B cell (primary cell): ENCODE data around the gene ADCY2. TPM values are rescaled to one million over a fixed set of nuclear protein-coding genes. Genes with fewer than 3 reads are reported as not detected.

ENCODE experiments used
- ATAC-seq: fragments of 200-7000 bp; cut with Tn5 transposase; one replicate; pipeline ENCODE4 v1.10.0; 2021; ENCODE audit warnings: low read depth, mild to moderate bottlenecking, moderate number of reproducible peaks, moderate library complexity
- CTCF ChIA-PET: fragments of 350-600 bp; sonication (Branson Sonifier 250); formaldehyde crosslinking; loops from one replicate; lab custom pipeline; 2021; ENCODE audit warnings: antibody characterized with exemption, inconsistent platforms; lab: Charles Lee
- POLR2A ChIA-PET: fragments of 350-600 bp; sonication (Branson Sonifier 250); formaldehyde crosslinking; loops from one replicate; lab custom pipeline; 2021; ENCODE audit warnings: antibody characterized with exemption; lab: Charles Lee
- DNase-seq: peaks from one replicate; pipeline ENCODE4 v3.0.0; 2013
- H2AFZ ChIP-seq: 2 replicates; pipeline ENCODE4 v1.6.1; 2012; ENCODE audit warnings: mild to moderate bottlenecking, low read depth, low read length; ENCODE audit not compliant: insufficient read depth, poor library complexity, severe bottlenecking
- H3K27ac ChIP-seq, 2 donors: 1 replicate in 1 of 2; 2 replicates in 1 of 2; pipeline ENCODE4 v1.5.1; 2012 to 2013; ENCODE audit warnings: low read length in 2 of 2, mild to moderate bottlenecking in 2 of 2, moderate library complexity in 1 of 2
- H3K27me3 ChIP-seq, 4 experiments: fragments of 200-600 bp in 1 of 4; sonication (generic) in 1 of 4; replicated peaks in 1 of 4; 1 replicate in 2 of 4; 2 replicates in 2 of 4; pipeline versions ENCODE4 v1.6.1 to v1.7.0; 2013 to 2016; ENCODE audit warnings: low read length in 3 of 4, mild to moderate bottlenecking in 2 of 4, mixed read lengths in 1 of 4, moderate library complexity in 1 of 4; ENCODE audit not compliant: insufficient read depth in 4 of 4, control insufficient read depth in 3 of 4; ENCODE audit errors: control extremely low read depth in 1 of 4
- H3K36me3 ChIP-seq, 2 experiments: replicated peaks in 1 of 2; 1 replicate in 1 of 2; 2 replicates in 1 of 2; pipeline versions ENCODE4 v1.6.1 to v1.7.1; 2013; ENCODE audit warnings: low read length in 1 of 2; ENCODE audit not compliant: insufficient read depth in 2 of 2, control insufficient read depth in 1 of 2; ENCODE audit errors: control extremely low read depth in 1 of 2, extremely low read depth in 1 of 2
- H3K4me1 ChIP-seq, 2 donors: fragments of 200-600 bp in 1 of 2; sonication (generic) in 1 of 2; 1 replicate in 1 of 2; 2 replicates in 1 of 2; pipeline versions ENCODE4 v1.5.1 to v1.6.1; 2013 to 2017; ENCODE audit warnings: low read length in 2 of 2; ENCODE audit not compliant: control insufficient read depth in 2 of 2, insufficient read depth in 2 of 2
- H3K4me2 ChIP-seq: replicated peaks from 2 replicates; pipeline ENCODE3; 2012; ENCODE audit warnings: mild to moderate bottlenecking, low read depth, low read length; ENCODE audit not compliant: poor library complexity, severe bottlenecking
- H3K4me3 ChIP-seq, 5 experiments: fragments of 200-600 bp in 1 of 5; sonication (generic) in 1 of 5; 1 replicate in 3 of 5; 2 replicates in 2 of 5; pipeline versions ENCODE4 v1.5.1 to v1.7.0; 2011 to 2016; ENCODE audit warnings: low read length in 4 of 5, mild to moderate bottlenecking in 4 of 5, low read depth in 2 of 5, control low read depth in 1 of 5, moderate library complexity in 1 of 5; ENCODE audit not compliant: insufficient read depth in 1 of 5; ENCODE audit errors: control extremely low read depth in 1 of 5, extremely low read depth in 1 of 5
- H3K79me2 ChIP-seq: fragments of 200-600 bp; sonication (generic); one replicate; pipeline ENCODE4 v1.6.0; 2016; ENCODE audit warnings: low read length; ENCODE audit not compliant: control insufficient read depth, insufficient read depth
- H3K9ac ChIP-seq: fragments of 200-600 bp; sonication (generic); 2 replicates; pipeline ENCODE4 v1.6.1; 2017; ENCODE audit warnings: mild to moderate bottlenecking, low read length, moderate library complexity
- H3K9me3 ChIP-seq, 3 donors: one replicate each; pipeline versions ENCODE4 v1.6.1 to v1.7.1; 2013; ENCODE audit warnings: low read length in 2 of 3; ENCODE audit not compliant: control insufficient read depth in 2 of 3, insufficient read depth in 1 of 3; ENCODE audit errors: control extremely low read depth in 1 of 3
- H4K20me1 ChIP-seq: 2 replicates; pipeline ENCODE4 v1.6.0; 2012; ENCODE audit warnings: mild to moderate bottlenecking, low read length; ENCODE audit not compliant: insufficient read depth, control insufficient read depth, poor library complexity, severe bottlenecking
- H3K27ac Mint-ChIP-seq: one replicate; pipeline ENCODE4 v1.8.0; 2021; ENCODE audit warnings: mixed read lengths
- H3K27me3 Mint-ChIP-seq: one replicate; pipeline ENCODE4 v1.8.0; 2021; ENCODE audit warnings: mixed read lengths
- H3K4me1 Mint-ChIP-seq: one replicate; pipeline ENCODE4 v1.8.0; 2021; ENCODE audit warnings: mixed read lengths
- H3K4me3 Mint-ChIP-seq: one replicate; pipeline ENCODE4 v1.8.0; 2021; ENCODE audit warnings: mixed read lengths
- H3K9me3 Mint-ChIP-seq: one replicate; pipeline ENCODE4 v1.8.0; 2022; ENCODE audit warnings: mixed read lengths; ENCODE audit not compliant: insufficient read depth
- EZH2 ChIP-seq: IDR thresholded peaks from 2 replicates; pipeline ENCODE4 v1.6.1; 2012; ENCODE audit warnings: borderline replicate concordance, low read depth, mild to moderate bottlenecking, moderate library complexity, low read length; ENCODE audit not compliant: insufficient read depth, poor library complexity, severe bottlenecking
- WGBS: methylation state at CpG from one replicate; pipeline ENCODE4 v1.1.5; 2013; ENCODE audit warnings: missing lambda C conversion rate; ENCODE audit not compliant: insufficient coverage; 5-methylcytosine and 5-hydroxymethylcytosine counted together
- intact Hi-C: fragments of 100-400 bp; cut with micrococcal nuclease; formaldehyde crosslinking; loops from one replicate; pipeline ENCODE4 v1.10.0; 2022
- polyA plus RNA-seq: library from polyadenylated mRNA; depleted of rRNA; stranded (reverse); fragments of >200 nt; gene quantifications from 2 replicates; pipeline ENCODE4 v1.2.3, GENCODE V29; 2012
- total RNA-seq, 2 donors: library from RNA; stranded (reverse); fragments of 120-200 nt in 1 of 2; gene quantifications; 1 replicate in 1 of 2; 2 replicates in 1 of 2; pipeline versions ENCODE4 v1.2.3 to v1.2.4, GENCODE V29; 2013 to 2022
- TF ChIP-seq, protein P1 (sequence below): fragments of 200-600 bp; IDR thresholded peaks from one replicate; pipeline ENCODE4 v1.8.0; 2022; ENCODE audit warnings: antibody characterized with exemption, mild to moderate bottlenecking

The ADCY2 gene
- total and polyA plus RNA-seq, 2 donors (not counting 1 experiment from before 2014, with no cell fraction given), result not detected

DNA sequence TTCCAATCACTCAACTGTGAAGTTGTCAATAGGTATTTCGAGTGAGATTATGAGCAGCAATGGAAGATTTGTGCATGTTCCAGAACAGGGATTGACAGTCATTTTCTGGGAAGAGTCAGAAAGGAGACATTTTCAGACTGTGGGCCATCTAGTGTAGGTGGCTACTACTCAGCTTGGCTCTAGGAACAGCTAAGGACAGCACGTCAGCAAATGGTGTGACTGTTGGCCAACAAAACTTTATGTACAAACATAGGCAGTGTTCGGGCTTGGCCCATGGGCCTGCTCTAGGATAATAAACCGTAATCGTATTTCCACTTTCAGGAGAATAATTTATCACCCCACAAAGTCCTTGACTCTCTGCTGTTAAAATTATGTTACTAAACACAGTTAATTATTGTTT, 143.6 kb downstream of the ADCY2 start:
- H3K4me1 Mint-ChIP-seq, result no peaks in the 10 kb centered on the region
- no peaks in the 10 kb centered on the region for H4K20me1 ChIP-seq
- H3K27ac ChIP-seq, result no peak overlapping the region
- H3K27me3 Mint-ChIP-seq, result no peaks in the 10 kb centered on the region
- H3K79me2 ChIP-seq, result no peaks in the 10 kb centered on the region
- 73% methylated on average over 3 of the region's 5 CpGs for WGBS
- TF ChIP-seq EZH2, result no peak
- TF ChIP-seq, protein P1, sequence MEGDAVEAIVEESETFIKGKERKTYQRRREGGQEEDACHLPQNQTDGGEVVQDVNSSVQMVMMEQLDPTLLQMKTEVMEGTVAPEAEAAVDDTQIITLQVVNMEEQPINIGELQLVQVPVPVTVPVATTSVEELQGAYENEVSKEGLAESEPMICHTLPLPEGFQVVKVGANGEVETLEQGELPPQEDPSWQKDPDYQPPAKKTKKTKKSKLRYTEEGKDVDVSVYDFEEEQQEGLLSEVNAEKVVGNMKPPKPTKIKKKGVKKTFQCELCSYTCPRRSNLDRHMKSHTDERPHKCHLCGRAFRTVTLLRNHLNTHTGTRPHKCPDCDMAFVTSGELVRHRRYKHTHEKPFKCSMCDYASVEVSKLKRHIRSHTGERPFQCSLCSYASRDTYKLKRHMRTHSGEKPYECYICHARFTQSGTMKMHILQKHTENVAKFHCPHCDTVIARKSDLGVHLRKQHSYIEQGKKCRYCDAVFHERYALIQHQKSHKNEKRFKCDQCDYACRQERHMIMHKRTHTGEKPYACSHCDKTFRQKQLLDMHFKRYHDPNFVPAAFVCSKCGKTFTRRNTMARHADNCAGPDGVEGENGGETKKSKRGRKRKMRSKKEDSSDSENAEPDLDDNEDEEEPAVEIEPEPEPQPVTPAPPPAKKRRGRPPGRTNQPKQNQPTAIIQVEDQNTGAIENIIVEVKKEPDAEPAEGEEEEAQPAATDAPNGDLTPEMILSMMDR, result no peak
- no peaks in the 10 kb centered on the region for H3K36me3 ChIP-seq
- intact Hi-C loops, result no loop called here
- ChIA-PET CTCF (no interaction called here), POLR2A (no interaction called here)
- H3K4me3 Mint-ChIP-seq, result no peak overlapping the region
- no peak overlapping the region for H3K27ac Mint-ChIP-seq
- no peaks in the 10 kb centered on the region for H3K9me3 Mint-ChIP-seq
- no peaks in the 10 kb centered on the region for H3K27me3 ChIP-seq
- H3K9me3 ChIP-seq, result peaks cover 0 to 4% (median 0%) of the 10 kb centered on the region in 3 donors
- DNase-seq (no peak), ATAC-seq (no peak)
- H3K4me3 ChIP-seq, result no peak overlapping the region
- H3K4me1 ChIP-seq, result no peaks in the 10 kb centered on the region
- no peak overlapping the region for H3K4me2 ChIP-seq
- no peak overlapping the region for H3K9ac ChIP-seq
- H2AFZ ChIP-seq, result no peak overlapping the region

DNA sequence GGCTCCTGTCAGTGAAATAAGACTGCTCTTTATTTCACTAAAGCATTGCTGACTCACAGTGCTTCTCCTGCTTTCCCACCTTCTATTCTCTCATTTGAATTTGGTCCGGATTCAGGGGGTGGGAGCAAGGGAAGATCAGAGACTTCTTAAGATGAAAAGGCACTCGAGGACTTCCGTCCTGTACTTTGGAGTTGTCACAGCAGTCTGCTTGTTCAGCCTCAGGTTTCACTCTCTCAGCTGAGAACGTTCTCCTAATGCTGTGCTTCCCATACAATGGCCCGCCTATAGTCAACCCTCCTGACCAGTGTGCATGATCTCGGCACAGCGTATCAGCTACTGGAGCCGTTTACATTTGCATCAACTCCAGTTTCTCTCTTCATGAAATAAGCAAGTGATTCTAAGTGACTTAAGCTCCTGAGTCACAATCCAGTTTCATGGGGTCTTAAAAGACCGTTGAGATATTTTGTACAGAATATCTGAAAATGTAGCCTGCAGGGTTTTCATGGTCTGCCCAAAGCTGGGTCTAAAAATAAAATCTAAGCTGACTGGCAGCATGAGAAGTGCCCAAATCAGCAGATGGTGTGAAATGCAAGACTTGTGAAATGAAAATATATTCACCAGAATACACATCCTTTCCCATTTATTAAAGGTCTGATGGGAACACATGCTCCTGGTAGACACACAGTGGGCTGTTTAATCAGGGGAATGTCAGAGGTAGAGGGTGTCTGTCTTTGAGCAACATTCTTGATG, 145.0 kb downstream of the ADCY2 start:
- no peak for ATAC-seq
- Mint-ChIP-seq H3K4me1 (no peaks in the 10 kb centered on the region), H3K4me3 (no peak overlapping the region), H3K27ac (no peak overlapping the region), H3K9me3 (no peaks in the 10 kb centered on the region), H3K27me3 (no peaks in the 10 kb centered on the region)
- H3K9ac ChIP-seq, result no peak overlapping the region
- intact Hi-C loops, result no loop called here
- ChIA-PET CTCF (no interaction called here), POLR2A (no interaction called here)
- H4K20me1 ChIP-seq, result no peaks in the 10 kb centered on the region
- H2AFZ ChIP-seq, result no peak overlapping the region
- H3K27me3 ChIP-seq, result no peaks in the 10 kb centered on the region
- no peak overlapping the region for H3K4me2 ChIP-seq
- 68% methylated on average over 8 of the region's 9 CpGs for WGBS
- peaks cover 0 to 9% (median 0%) of the 10 kb centered on the region in 3 donors for H3K9me3 ChIP-seq
- no peak for DNase-seq
- H3K36me3 ChIP-seq, result no peaks in the 10 kb centered on the region
- no peak overlapping the region for H3K27ac ChIP-seq
- H3K4me1 ChIP-seq, result no peaks in the 10 kb centered on the region
- no peaks in the 10 kb centered on the region for H3K79me2 ChIP-seq
- no peak for TF ChIP-seq EZH2
- H3K4me3 ChIP-seq, result no peak overlapping the region
